Heart left ventricle (tissue), 13 donors: ENCODE data around the gene NKAIN4.

Experiments
- POLR2A ChIP-seq, 2 donors: fragments of 450-650 bp; IDR thresholded peaks; one replicate each; pipeline ENCODE4 v1.6.1; 2017; ENCODE audit warnings: antibody characterized with exemption in 2 of 2, mild to moderate bottlenecking in 2 of 2, moderate library complexity in 2 of 2
- TF ChIP-seq, protein P1 (sequence below), 12 donors: fragments of 200-600 bp; sonication (generic) in 4 of 12; IDR thresholded peaks; one replicate each; pipeline versions ENCODE4 v1.5.0 to v1.8.0; 2018 to 2022; ENCODE audit warnings: antibody characterized with exemption in 12 of 12, mild to moderate bottlenecking in 5 of 12
- donor health status: ischemic (EF 13 %, LVEDD 7.1; RV severe dilation, severe dysfunction).
- donor health status: DM: no; HTN: yes; CAD: no.
- donor health status: DM: no; HTN: no; CAD: no.
- donor health status: ischemic (EF 25% LVEDD 6.9; RV normal size, moderate dysfunction).
- donor health status: ischemic (EF 25% LVEDD 5.7; RV mildly dilated, moderate dysfunction).
- donor health status: ischemic (EF 35%, LVEDD 5.7; RV mildly dilated, moderate dysfunction).
- donor health status: nonischemic (EF 11% LVEDD 7.7; RV severe dilation, severe dysfunction).
- donor health status: DM: yes; HTN: yes; CAD: no.
- donor health status: PGD.
- donor health status: ischemic (EF 29% LVEDD 5.4; RV normal size, mild dysfunction).
- donor health status: nonischemic (EF 23%, LVEDD 6.1; RV moderate dilation, normal function).

DNA sequence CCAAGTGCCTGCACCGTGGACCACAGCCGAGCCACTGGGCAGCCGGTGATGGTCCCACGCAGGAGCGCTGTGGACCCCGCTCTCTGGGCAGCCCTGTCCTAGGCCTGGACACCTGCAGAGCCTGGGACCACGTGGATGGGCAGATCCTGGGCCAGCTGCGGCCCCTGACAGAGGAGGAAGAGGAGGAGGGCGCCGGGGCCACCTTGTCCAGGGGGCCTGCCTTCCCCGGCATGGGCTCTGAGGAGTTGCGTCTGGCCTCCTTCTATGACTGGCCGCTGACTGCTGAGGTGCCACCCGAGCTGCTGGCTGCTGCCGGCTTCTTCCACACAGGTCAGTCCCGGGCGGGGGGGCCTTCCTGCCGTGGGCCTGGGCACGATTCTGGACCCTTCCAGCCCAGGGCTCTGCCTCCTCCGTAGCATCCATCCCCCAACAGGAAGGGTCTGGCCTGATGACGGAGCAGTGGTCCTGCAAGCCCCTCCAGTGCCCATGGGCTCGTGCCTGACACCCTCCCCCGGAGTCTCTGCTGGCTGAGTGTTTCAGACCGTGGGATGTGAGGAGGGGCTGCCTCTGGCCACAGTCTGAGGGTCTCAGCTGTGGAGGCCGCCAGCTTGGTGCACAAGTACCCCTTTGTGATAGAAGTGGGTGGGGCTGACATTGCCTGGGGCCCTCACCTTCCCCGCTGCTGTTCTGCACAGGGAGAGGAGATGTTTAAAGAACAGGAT is 18.0 kb downstream of the NKAIN4 start:
- TF ChIP-seq, protein P1, sequence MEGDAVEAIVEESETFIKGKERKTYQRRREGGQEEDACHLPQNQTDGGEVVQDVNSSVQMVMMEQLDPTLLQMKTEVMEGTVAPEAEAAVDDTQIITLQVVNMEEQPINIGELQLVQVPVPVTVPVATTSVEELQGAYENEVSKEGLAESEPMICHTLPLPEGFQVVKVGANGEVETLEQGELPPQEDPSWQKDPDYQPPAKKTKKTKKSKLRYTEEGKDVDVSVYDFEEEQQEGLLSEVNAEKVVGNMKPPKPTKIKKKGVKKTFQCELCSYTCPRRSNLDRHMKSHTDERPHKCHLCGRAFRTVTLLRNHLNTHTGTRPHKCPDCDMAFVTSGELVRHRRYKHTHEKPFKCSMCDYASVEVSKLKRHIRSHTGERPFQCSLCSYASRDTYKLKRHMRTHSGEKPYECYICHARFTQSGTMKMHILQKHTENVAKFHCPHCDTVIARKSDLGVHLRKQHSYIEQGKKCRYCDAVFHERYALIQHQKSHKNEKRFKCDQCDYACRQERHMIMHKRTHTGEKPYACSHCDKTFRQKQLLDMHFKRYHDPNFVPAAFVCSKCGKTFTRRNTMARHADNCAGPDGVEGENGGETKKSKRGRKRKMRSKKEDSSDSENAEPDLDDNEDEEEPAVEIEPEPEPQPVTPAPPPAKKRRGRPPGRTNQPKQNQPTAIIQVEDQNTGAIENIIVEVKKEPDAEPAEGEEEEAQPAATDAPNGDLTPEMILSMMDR (IDR thresholded peaks at IDR 0.05) = no peak
- TF ChIP-seq POLR2A (IDR thresholded peaks at IDR 0.05) = no peak
